BJ (cell line): ENCODE measurements around the gene KCNJ1. TPM values are rescaled to one million over a fixed set of nuclear protein-coding genes. Genes with fewer than 3 reads are reported as not detected.

Experiments used
- CTCF ChIA-PET: fragments of 350-600 bp; formaldehyde crosslinking; extraction: SDS; loops from one replicate; lab custom pipeline; 2021; ENCODE audit warnings: antibody characterized with exemption, inconsistent platforms; lab: Yijun Ruan, JAX
- POLR2A ChIA-PET: fragments of 300-600 bp; sonication (Branson Sonifier 250); formaldehyde crosslinking; extraction: SDS; loops from one replicate; lab custom pipeline; 2021; ENCODE audit warnings: antibody characterized with exemption; lab: Charles Lee
- DNase-seq: peaks from one replicate; pipeline ENCODE4 v3.0.0-alpha.2; 2011; ENCODE audit warnings: low read depth
- H3K27me3 ChIP-seq: 2 replicates; pipeline ENCODE4 v1.6.0; 2011; ENCODE audit warnings: low read length; ENCODE audit not compliant: control insufficient read depth, insufficient read depth
- H3K36me3 ChIP-seq: 2 replicates; pipeline ENCODE4 v1.5.1; 2011; ENCODE audit warnings: low read length; ENCODE audit not compliant: control insufficient read depth, insufficient read depth
- H3K4me3 ChIP-seq: 2 replicates; pipeline ENCODE4 v1.5.1; 2011; ENCODE audit warnings: low read depth, mild to moderate bottlenecking, control low read depth, low read length
- polyA plus RNA-seq: library from polyadenylated mRNA; depleted of rRNA; stranded (reverse); fragments of >200 nt; gene quantifications from 2 replicates; pipeline ENCODE4 v1.2.3, GENCODE V29; 2011
- TF ChIP-seq, protein P1 (sequence below): IDR thresholded peaks from 2 replicates; pipeline ENCODE4 v1.5.1; 2011; ENCODE audit warnings: low read depth, mild to moderate bottlenecking, control low read depth, inconsistent platforms, low read length, moderate library complexity; ENCODE audit not compliant: insufficient read depth

The KCNJ1 gene
- polyA plus RNA-seq, 1 experiment = not detected

DNA sequence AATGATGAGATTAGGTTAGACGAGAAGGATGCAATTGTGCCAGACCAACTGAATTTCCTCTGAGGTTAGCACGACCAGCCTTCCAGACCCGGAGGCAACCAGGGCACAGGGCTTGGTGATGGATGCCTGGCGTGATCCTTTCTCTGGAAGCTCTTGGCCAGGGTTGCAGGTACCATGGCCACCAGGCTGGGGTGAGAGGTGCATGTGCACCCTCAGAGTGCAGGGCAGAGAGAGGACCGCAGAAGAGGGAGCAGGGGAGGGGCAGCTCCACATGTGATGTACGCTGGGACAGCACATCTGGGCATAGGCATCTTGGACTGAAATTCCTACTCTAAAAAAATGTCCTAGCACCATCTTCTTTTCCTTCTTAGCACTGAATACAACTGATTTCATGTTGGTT lies 10.9 kb downstream of the KCNJ1 start:
- ChIA-PET POLR2A (no interaction called here), CTCF (interaction anchor here (1.3 to 1.7 kb wide), 2 partner anchors 18 to 25 kb away, joined by 4 to 6 read pairs; no protein-coding TSS in a partner anchor)
- no peaks in the 10 kb centered on the region for H3K36me3 ChIP-seq
- TF ChIP-seq, protein P1, sequence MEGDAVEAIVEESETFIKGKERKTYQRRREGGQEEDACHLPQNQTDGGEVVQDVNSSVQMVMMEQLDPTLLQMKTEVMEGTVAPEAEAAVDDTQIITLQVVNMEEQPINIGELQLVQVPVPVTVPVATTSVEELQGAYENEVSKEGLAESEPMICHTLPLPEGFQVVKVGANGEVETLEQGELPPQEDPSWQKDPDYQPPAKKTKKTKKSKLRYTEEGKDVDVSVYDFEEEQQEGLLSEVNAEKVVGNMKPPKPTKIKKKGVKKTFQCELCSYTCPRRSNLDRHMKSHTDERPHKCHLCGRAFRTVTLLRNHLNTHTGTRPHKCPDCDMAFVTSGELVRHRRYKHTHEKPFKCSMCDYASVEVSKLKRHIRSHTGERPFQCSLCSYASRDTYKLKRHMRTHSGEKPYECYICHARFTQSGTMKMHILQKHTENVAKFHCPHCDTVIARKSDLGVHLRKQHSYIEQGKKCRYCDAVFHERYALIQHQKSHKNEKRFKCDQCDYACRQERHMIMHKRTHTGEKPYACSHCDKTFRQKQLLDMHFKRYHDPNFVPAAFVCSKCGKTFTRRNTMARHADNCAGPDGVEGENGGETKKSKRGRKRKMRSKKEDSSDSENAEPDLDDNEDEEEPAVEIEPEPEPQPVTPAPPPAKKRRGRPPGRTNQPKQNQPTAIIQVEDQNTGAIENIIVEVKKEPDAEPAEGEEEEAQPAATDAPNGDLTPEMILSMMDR = no peak
- DNase-seq = no peak
- no peak overlapping the region for H3K4me3 ChIP-seq
- H3K27me3 ChIP-seq = no peaks in the 10 kb centered on the region

GRCh38 chr11:128854841-128855240 lies 12.3 kb downstream of the KCNJ1 start:
- ChIA-PET POLR2A (no interaction called here), CTCF (interaction anchor here (1.0 to 1.7 kb wide), 4 partner anchors 9 to 25 kb away, joined by 3 to 6 read pairs (median 4); no protein-coding TSS in a partner anchor)
- no peaks in the 10 kb centered on the region for H3K27me3 ChIP-seq
- TF ChIP-seq, protein P1 = no peak
- no peak for DNase-seq
- H3K4me3 ChIP-seq = no peak overlapping the region
- no peaks in the 10 kb centered on the region for H3K36me3 ChIP-seq

GRCh38 chr11:128853559-128853958 lies 13.5 kb downstream of the KCNJ1 start:
- Histone ChIP-seq H3K27me3 (no peaks in the 10 kb centered on the region), H3K4me3 (no peak overlapping the region), H3K36me3 (no peaks in the 10 kb centered on the region)
- DNase-seq = no peak
- ChIA-PET POLR2A (no interaction called here), CTCF (no interaction called here)
- TF ChIP-seq, protein P1 = no peak

GRCh38 chr11:128852327-128853023 lies 14.6 kb downstream of the KCNJ1 start:
- no peaks in the 10 kb centered on the region for H3K27me3 ChIP-seq
- ChIA-PET CTCF (interaction anchor here (1.0 kb wide), 1 partner anchor 8 kb away, joined by 3 read pairs; no protein-coding TSS in a partner anchor), POLR2A (no interaction called here)
- no peak overlapping the region for H3K4me3 ChIP-seq
- DNase-seq = no peak
- no peaks in the 10 kb centered on the region for H3K36me3 ChIP-seq
- TF ChIP-seq, protein P1 = no peak

DNA sequence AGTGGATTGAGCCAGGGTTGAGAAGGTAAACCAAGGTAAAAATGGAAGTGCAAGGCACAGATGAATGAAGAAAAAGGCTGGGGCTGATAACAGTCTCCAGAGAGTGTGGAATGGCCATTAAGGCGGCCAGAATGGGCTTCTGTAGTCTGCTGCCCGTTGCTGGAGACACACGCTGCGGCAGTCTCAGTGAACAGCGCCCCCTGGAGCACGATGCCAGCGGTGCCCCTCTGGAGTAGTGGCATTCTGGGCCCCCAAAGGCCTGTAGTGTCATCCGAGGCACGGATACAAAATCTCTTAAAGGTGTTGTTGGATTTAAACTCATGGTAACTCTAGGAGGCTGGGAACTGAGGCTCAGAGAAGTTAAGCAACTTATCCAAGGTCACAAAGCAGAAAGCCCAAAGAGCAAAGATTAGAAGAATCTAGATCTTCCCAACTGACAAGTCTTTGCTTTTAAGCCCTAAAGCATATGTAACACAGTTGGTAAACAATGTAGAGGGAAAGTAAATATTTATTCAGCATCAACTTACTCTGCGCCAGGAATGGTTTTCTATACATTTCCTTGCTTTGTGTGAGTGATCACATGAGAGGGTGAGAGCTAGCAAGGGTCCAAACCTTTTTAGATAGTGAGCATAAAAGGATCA lies 18.2 kb downstream of the KCNJ1 start:
- no peaks in the 10 kb centered on the region for H3K36me3 ChIP-seq
- ChIA-PET CTCF (interaction anchor here (0.8 to 1.8 kb wide), 4 partner anchors 12 to 682 kb away, joined by 3 to 5 read pairs (median 4); no protein-coding TSS in a partner anchor), POLR2A (no interaction called here)
- TF ChIP-seq, protein P1 = peak; percentile 54
- peaks cover 12% of the 10 kb centered on the region for H3K27me3 ChIP-seq
- H3K4me3 ChIP-seq = no peak overlapping the region
- DNase-seq = no peak
